ENCODE measurements around the gene POT1. TPM values are rescaled to one million over a fixed set of nuclear protein-coding genes. Genes with fewer than 3 reads are reported as not detected.

Gene POT1
- polyA plus RNA-seq, 4 donors, result 32.8 to 53.3 (median 43.1) TPM

- DNase-seq (ENCODE audit: low read depth in 4 of 4, low spot score in 3 of 4), result no peak
Observed at GRCh38 chr7:124811341-124811740, 118.3 kb downstream of the POT1 start.

- DNase-seq (ENCODE audit: low read depth in 4 of 4, low spot score in 3 of 4), result no peak
Observed at GRCh38 chr7:124810605-124811004, 119.0 kb downstream of the POT1 start.

GRCh38 chr7:124808206-124808605 is 121.4 kb downstream of the POT1 start:
- no peak for DNase-seq (ENCODE audit: low read depth in 4 of 4, low spot score in 3 of 4)

GRCh38 chr7:124801330-124801895 is 128.2 kb downstream of the POT1 start:
- DNase-seq (ENCODE audit: low read depth in 4 of 4, low spot score in 3 of 4), result no peak

- DNase-seq (ENCODE audit: low read depth in 4 of 4, low spot score in 3 of 4), result no peak
Observed at GRCh38 chr7:124800386-124800785, 129.2 kb downstream of the POT1 start.

- no peak for DNase-seq (ENCODE audit: low read depth in 4 of 4, low spot score in 3 of 4)
Observed at GRCh38 chr7:124799448-124799847, 130.2 kb downstream of the POT1 start.

- no peak for DNase-seq (ENCODE audit: low read depth in 4 of 4, low spot score in 3 of 4)
Observed at GRCh38 chr7:124796771-124797170, 132.9 kb downstream of the POT1 start.

GRCh38 chr7:124792696-124793095 is 136.9 kb downstream of the POT1 start:
- no peak for DNase-seq (ENCODE audit: low read depth in 4 of 4, low spot score in 3 of 4)

- DNase-seq (ENCODE audit: low read depth in 4 of 4, low spot score in 3 of 4), result no peak
Observed at GRCh38 chr7:124792002-124792401, 137.6 kb downstream of the POT1 start.

- DNase-seq (ENCODE audit: low read depth in 4 of 4, low spot score in 3 of 4), result no peak
Observed at GRCh38 chr7:124791426-124791825, 138.2 kb downstream of the POT1 start.

- no peak for DNase-seq (ENCODE audit: low read depth in 4 of 4, low spot score in 3 of 4)
Observed at GRCh38 chr7:124790645-124791044, 139.0 kb downstream of the POT1 start.

GRCh38 chr7:124785994-124786393 is 143.6 kb downstream of the POT1 start:
- no peak for DNase-seq (ENCODE audit: low read depth in 4 of 4, low spot score in 3 of 4)

- peak in 3 of 4 donors; percentile 45 to 51 (median 46) for DNase-seq (ENCODE audit: low read depth in 4 of 4, low spot score in 3 of 4)
Observed at GRCh38 chr7:124784879-124785818, 144.5 kb downstream of the POT1 start.

- DNase-seq (ENCODE audit: low read depth in 4 of 4, low spot score in 3 of 4), result no peak
Observed at GRCh38 chr7:124783271-124783670, 146.4 kb downstream of the POT1 start.

GRCh38 chr7:124781907-124782734 is 147.5 kb downstream of the POT1 start:
- no peak for DNase-seq (ENCODE audit: low read depth in 4 of 4, low spot score in 3 of 4)

- DNase-seq (ENCODE audit: low read depth in 4 of 4, low spot score in 3 of 4), result no peak
Observed at GRCh38 chr7:124781418-124781817, 148.2 kb downstream of the POT1 start.

GRCh38 chr7:124780608-124781007 is 149.0 kb downstream of the POT1 start:
- no peak for DNase-seq (ENCODE audit: low read depth in 4 of 4, low spot score in 3 of 4)

GRCh38 chr7:124780056-124780455 is 149.6 kb downstream of the POT1 start:
- no peak for DNase-seq (ENCODE audit: low read depth in 4 of 4, low spot score in 3 of 4)

- DNase-seq (ENCODE audit: low read depth in 4 of 4, low spot score in 3 of 4), result no peak
Observed at GRCh38 chr7:124779620-124780019, 150.0 kb downstream of the POT1 start.

- DNase-seq (ENCODE audit: low read depth in 4 of 4, low spot score in 3 of 4), result no peak
Observed at GRCh38 chr7:124779194-124779593, 150.4 kb downstream of the POT1 start.

GRCh38 chr7:124777268-124777667 is 152.4 kb downstream of the POT1 start:
- no peak for DNase-seq (ENCODE audit: low read depth in 4 of 4, low spot score in 3 of 4)
